ENCODE measurements around the gene GRM1. TPM values are rescaled to one million over a fixed set of nuclear protein-coding genes. Genes with fewer than 3 reads are reported as not detected.

Gene GRM1
- total RNA-seq, 4 donors from 2014 or later, result 0.10 TPM; not detected in 3

GRCh38 chr6:146363838-146364607 lies 335.2 kb downstream of the GRM1 start:
- TF ChIP-seq POLR2A (IDR thresholded peaks at IDR 0.05), result no peak
- TF ChIP-seq CTCF (IDR thresholded peaks at IDR 0.05), result no peak
- intact Hi-C loops (cut with DNase I; ENCODE audit: low total_unique reads), result no loop called here
- no peak overlapping the region for H3K4me3 ChIP-seq (ENCODE audit: low read depth, poor library complexity, severe bottlenecking)
- no peak for DNase-seq (ENCODE audit: low spot score in 2 of 2)
- 79 to 80% methylated on average over 7 of the region's 7 CpGs for WGBS, 2 donors

GRCh38 chr6:146364816-146365594 lies 336.1 kb downstream of the GRM1 start:
- no peak for TF ChIP-seq POLR2A (IDR thresholded peaks at IDR 0.05)
- no peak for TF ChIP-seq CTCF (IDR thresholded peaks at IDR 0.05)
- WGBS, 2 donors, result 82% methylated on average over 3 of the region's 3 CpGs
- no peak overlapping the region for H3K4me3 ChIP-seq (ENCODE audit: low read depth, poor library complexity, severe bottlenecking)
- intact Hi-C loops (cut with DNase I; ENCODE audit: low total_unique reads), result no loop called here
- DNase-seq (ENCODE audit: low spot score in 2 of 2), result no peak

GRCh38 chr6:146367061-146367460 lies 338.2 kb downstream of the GRM1 start:
- 66 to 70% methylated on average over 1 of the region's 1 CpG for WGBS, 2 donors
- no peak for DNase-seq (ENCODE audit: low spot score in 2 of 2)
- TF ChIP-seq POLR2A (IDR thresholded peaks at IDR 0.05), result no peak
- TF ChIP-seq CTCF (IDR thresholded peaks at IDR 0.05), result no peak
- no peak overlapping the region for H3K4me3 ChIP-seq (ENCODE audit: low read depth, poor library complexity, severe bottlenecking)
- intact Hi-C loops (cut with DNase I; ENCODE audit: low total_unique reads), result no loop called here

- no peak overlapping the region for H3K4me3 ChIP-seq (ENCODE audit: low read depth, poor library complexity, severe bottlenecking)
- TF ChIP-seq POLR2A (IDR thresholded peaks at IDR 0.05) (no peak), CTCF (IDR thresholded peaks at IDR 0.05) (no peak)
- intact Hi-C loops (cut with DNase I; ENCODE audit: low total_unique reads), result no loop called here
- no peak for DNase-seq (ENCODE audit: low spot score in 2 of 2)
- 89 to 90% methylated on average over 1 of the region's 1 CpG for WGBS, 2 donors
Measured at GRCh38 chr6:146369866-146370265, 341.0 kb downstream of the GRM1 start.

GRCh38 chr6:146381486-146381885 lies 352.6 kb downstream of the GRM1 start:
- TF ChIP-seq POLR2A (IDR thresholded peaks at IDR 0.05) (no peak), CTCF (IDR thresholded peaks at IDR 0.05) (no peak)
- no peak overlapping the region for H3K4me3 ChIP-seq (ENCODE audit: low read depth, poor library complexity, severe bottlenecking)
- 89 to 90% methylated on average over 3 of the region's 3 CpGs for WGBS, 2 donors

More at GRCh38 chr6:146381486-146381885, 352.6 kb downstream of the GRM1 start:
- no peak for DNase-seq (ENCODE audit: low spot score in 2 of 2)
- intact Hi-C loops (cut with DNase I; ENCODE audit: low total_unique reads), result no loop called here

Data from lower leg skin (tissue), 4 donors.